GM12878 (cell line): ENCODE data around the gene CTXND1. TPM values are rescaled to one million over a fixed set of nuclear protein-coding genes. Genes with fewer than 3 reads are reported as not detected.

Experiments used
- ATAC-seq: fragments of 200-7000 bp; cut with Tn5 transposase; 3 replicates; pipeline ENCODE4 v1.9.1; 2020; ENCODE audit warnings: mild to moderate bottlenecking, moderate library complexity
- BruUV-seq: library from RNA; stranded (reverse); fragments of 400-500 nt; replicated peaks from 2 replicates; lab custom pipeline; 2021; lab: Mats Ljungman, UMichigan
- CTCF ChIA-PET: fragments of 300-600 bp; sonication (Branson Sonifier 250); formaldehyde crosslinking; extraction: SDS; loops from one replicate; lab custom pipeline; 2021; ENCODE audit warnings: inconsistent platforms; lab: Yijun Ruan, JAX
- POLR2A ChIA-PET: fragments of 350-600 bp; formaldehyde crosslinking; extraction: SDS; loops from one replicate; lab custom pipeline; 2021; ENCODE audit warnings: inconsistent platforms; lab: Charles Lee
- RAD21 ChIA-PET: fragments of 300-600 bp; sonication (Branson Sonifier 250); formaldehyde crosslinking; loops from one replicate; lab custom pipeline; 2023; ENCODE audit warnings: antibody characterized with exemption; ENCODE audit not compliant: unreplicated experiment; lab: Charles Lee
- SMC1A ChIA-PET: fragments of 300-600 bp; sonication (Branson Sonifier 250); formaldehyde crosslinking; loops from one replicate; lab custom pipeline; 2023; ENCODE audit not compliant: unreplicated experiment, uncharacterized antibody; lab: Charles Lee
- DNase-seq: peaks from one replicate; pipeline ENCODE4 v3.0.0-alpha.2; 2011; ENCODE audit warnings: low read depth, low spot score
- FAIRE-seq: peaks from 3 replicates; lab custom pipeline; 2011; peaks lifted over from hg19 to GRCh38; lab: Jason Lieb, UNC
- H2AFZ ChIP-seq: 2 replicates; pipeline ENCODE4 v1.6.0; 2011; ENCODE audit warnings: low read depth, low read length, control low read depth; ENCODE audit not compliant: control insufficient read depth
- H3K27ac ChIP-seq: 2 replicates; pipeline ENCODE4 v1.5.1; 2011; ENCODE audit warnings: control low read depth; ENCODE audit not compliant: control insufficient read depth, insufficient read depth
- H3K27me3 ChIP-seq, 2 experiments: replicated peaks in 1 of 2; 2 replicates each; pipeline versions ENCODE4 v1.6.0 to v1.6.1; 2011; ENCODE audit warnings: low read length in 1 of 2; ENCODE audit not compliant: control insufficient read depth in 2 of 2, insufficient read depth in 2 of 2
- H3K36me3 ChIP-seq, 2 experiments: 2 replicates each; pipeline ENCODE4 v1.5.1; 2011; ENCODE audit warnings: low read length in 1 of 2; ENCODE audit not compliant: control insufficient read depth in 2 of 2, insufficient read depth in 2 of 2
- H3K4me1 ChIP-seq: 2 replicates; pipeline ENCODE4 v1.6.1; 2011; ENCODE audit warnings: mild to moderate bottlenecking, low read length, moderate library complexity, mixed read lengths; ENCODE audit not compliant: control insufficient read depth, insufficient read depth
- H3K4me2 ChIP-seq: 2 replicates; pipeline ENCODE4 v1.6.0; 2011; ENCODE audit warnings: control low read depth; ENCODE audit not compliant: control insufficient read depth, insufficient read depth
- H3K4me3 ChIP-seq: fragments of 200-600 bp; sonication (generic); 2 replicates; pipeline ENCODE4 v1.5.1; 2016
- H3K79me2 ChIP-seq: 2 replicates; pipeline ENCODE4 v1.6.0; 2011; ENCODE audit warnings: low read length; ENCODE audit not compliant: control insufficient read depth, insufficient read depth
- H3K9ac ChIP-seq: 2 replicates; pipeline ENCODE4 v1.8.0; 2011; ENCODE audit warnings: low read length, control low read depth, mixed read lengths; ENCODE audit not compliant: control insufficient read depth, insufficient read depth
- H3K9me3 ChIP-seq: replicated peaks from 3 replicates; pipeline ENCODE4 v1.5.1; 2011; ENCODE audit warnings: mild to moderate bottlenecking, low read length; ENCODE audit not compliant: control insufficient read depth, insufficient read depth
- H4K20me1 ChIP-seq: 2 replicates; pipeline ENCODE4 v1.6.0; 2011; ENCODE audit not compliant: control insufficient read depth, insufficient read depth
- BHLHE40 ChIP-seq, 2 experiments: fragments of 450-650 bp in 1 of 2; IDR thresholded peaks; 2 replicates each; pipeline ENCODE4 v1.6.1; 2011 to 2017; ENCODE audit warnings: low read depth in 2 of 2, borderline replicate concordance in 1 of 2, improper control_type of control experiment in 1 of 2, low read length in 1 of 2, mild to moderate bottlenecking in 1 of 2
- HDGF ChIP-seq: fragments of 450-650 bp; IDR thresholded peaks from 2 replicates; pipeline ENCODE4 v1.6.1; 2016; ENCODE audit warnings: antibody characterized with exemption
- JUND ChIP-seq: IDR thresholded peaks from 2 replicates; pipeline ENCODE4 v1.6.1; 2012; ENCODE audit warnings: low read depth, mild to moderate bottlenecking, low read length, improper control_type of control experiment, moderate library complexity
- MYB ChIP-seq: fragments of 150-350 bp; IDR thresholded peaks from 2 replicates; pipeline ENCODE4 v1.6.1; 2014; ENCODE audit warnings: mild to moderate bottlenecking, low read depth, low read length, borderline replicate concordance
- RUNX3 ChIP-seq: IDR thresholded peaks from 2 replicates; pipeline ENCODE4 v1.6.1; 2012; ENCODE audit warnings: low read length, inconsistent platforms
- SIX5 ChIP-seq: IDR thresholded peaks from 2 replicates; pipeline ENCODE4 v1.6.1; 2011; ENCODE audit warnings: mild to moderate bottlenecking, low read depth, low read length, moderate library complexity; ENCODE audit not compliant: severe bottlenecking
- SMAD5 ChIP-seq: IDR thresholded peaks from 2 replicates; pipeline ENCODE4 v1.6.1; 2016; ENCODE audit warnings: antibody characterized with exemption, low read depth
- SP1 ChIP-seq: IDR thresholded peaks from one replicate; pipeline ENCODE4 v1.6.1; 2011; ENCODE audit warnings: low read depth, low read length
- STAT3 ChIP-seq: IDR thresholded peaks from 2 replicates; pipeline ENCODE4 v1.6.1; 2011; ENCODE audit warnings: low read depth, low read length, improper control_type of control experiment
- ZBED1 ChIP-seq: IDR thresholded peaks from 2 replicates; pipeline ENCODE4 v1.6.1; 2016; ENCODE audit warnings: borderline replicate concordance
- ZNF687 ChIP-seq: fragments of 450-650 bp; IDR thresholded peaks from 2 replicates; pipeline ENCODE4 v1.6.1; 2017; ENCODE audit warnings: mild to moderate bottlenecking, moderate library complexity
- WGBS: methylation state at CpG from one replicate; pipeline ENCODE4 v1.1.6; 2016; ENCODE audit warnings: low lambda C conversion rate; ENCODE audit not compliant: insufficient replicate concordance, insufficient coverage; ENCODE audit errors: missing lambda C conversion rate; 5-methylcytosine and 5-hydroxymethylcytosine counted together
- in situ Hi-C: fragments of 300-500 bp; cut with MboI; formaldehyde crosslinking; loops from 9 replicates; pipeline ENCODE4 v1.14.3; 2018; ENCODE audit warnings: mixed read lengths
- intact Hi-C: fragments of 100-400 bp; cut with micrococcal nuclease; formaldehyde crosslinking; loops from one replicate; pipeline ENCODE4 v1.14.2; 2022; ENCODE audit not compliant: unreplicated experiment
- polyA plus RNA-seq, 11 experiments: library from polyadenylated mRNA; depleted of rRNA in 4 of 11; unstranded in 6 of 11; stranded (reverse) in 5 of 11; fragments of >200 nt; fragmentation: Nextera tagmentation in 4 of 11; fragmentation: Illumina TruSeq in 1 of 11; extraction: Ambion mirVana in 4 of 11; extraction: Trizol in 1 of 11; gene quantifications; 1 replicate in 1 of 11; 2 replicates in 10 of 11; pipeline versions ENCODE4 v1.2.1 to v1.2.3, GENCODE V29; 2011 to 2016; ENCODE audit warnings: inconsistent platforms in 2 of 11, missing spikeins in 2 of 11, low read depth in 1 of 11
- total RNA-seq, 4 experiments: library from RNA; depleted of rRNA in 3 of 4; stranded (reverse); fragments of >200 nt in 3 of 4; fragmentation: Illumina TruSeq in 1 of 4; extraction: Trizol in 1 of 4; gene quantifications; 2 replicates each; pipeline versions ENCODE4 v1.2.1 to v1.2.3, GENCODE V29; 2013 to 2021
- TF ChIP-seq, protein P1 (sequence below): fragments of 450-650 bp; IDR thresholded peaks from 2 replicates; pipeline ENCODE4 v1.6.1; 2017; ENCODE audit warnings: mild to moderate bottlenecking, moderate library complexity
- TF ChIP-seq, protein P2 (sequence below): fragments of 150-350 bp; IDR thresholded peaks from 2 replicates; pipeline ENCODE4 v1.6.1; 2016; ENCODE audit warnings: low read depth, low read length

CTXND1 gene
- total and polyA plus RNA-seq, 10 of the 15 experiments (the other 5 are each of a cell fraction or from before 2014, with no cell fraction given) = under 0.01 to 0.03 (median 0.02) TPM; not detected in 7

DNA sequence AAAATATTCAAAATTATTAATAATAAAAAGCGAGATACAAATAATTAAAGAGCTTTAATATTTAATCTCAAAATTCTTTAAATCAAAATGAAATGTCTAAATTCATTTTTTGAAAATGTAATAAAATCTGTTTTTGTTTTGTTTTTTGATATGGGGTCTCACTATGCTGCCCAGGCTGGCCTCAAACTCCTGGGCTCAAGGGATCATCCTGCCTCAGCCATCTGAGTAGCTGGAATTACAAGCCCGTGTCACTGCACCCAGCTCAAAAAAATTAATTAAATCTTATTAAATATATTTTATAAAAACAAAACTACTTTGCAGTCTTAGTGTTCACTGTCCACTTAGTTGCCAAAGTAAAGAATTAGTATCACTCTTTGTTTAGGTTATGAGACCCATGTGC lies 60.8 kb downstream of the CTXND1 start:
- Histone ChIP-seq H3K4me3 (no peak overlapping the region), H3K27ac (no peak overlapping the region), H3K27me3 (no peaks in the 10 kb centered on the region), H3K4me2 (no peak overlapping the region), H3K36me3 (peaks cover 2% of the 10 kb centered on the region in 2 experiments; a peak in 3 of 4 replicates), H3K79me2 (no peaks in the 10 kb centered on the region), H2AFZ (no peak overlapping the region), H3K9ac (no peak overlapping the region), H4K20me1 (no peaks in the 10 kb centered on the region), H3K9me3 (no peaks in the 10 kb centered on the region), H3K4me1 (no peaks in the 10 kb centered on the region)
- RAD21 ChIA-PET = no interaction called here
- in situ Hi-C loops (no loop called here), intact Hi-C loops (no loop called here)
- SMC1A ChIA-PET = interaction anchor here (0.7 to 1.6 kb wide), 3 partner anchors 10 to 1064 kb away, joined by 3 to 4 read pairs (median 4); no protein-coding TSS in a partner anchor
- BruUV-seq = no TSS peak
- ATAC-seq (no peak), FAIRE-seq (no peak), DNase-seq (no peak)
- CTCF ChIA-PET = interaction anchor here (1.1 to 2.4 kb wide), 3 partner anchors 8 to 338 kb away, joined by 3 to 9 read pairs (median 3); no protein-coding TSS in a partner anchor
- 93% methylated on average over 2 of the region's 2 CpGs for WGBS
- POLR2A ChIA-PET = no interaction called here
- no peak for TF ChIP-seq HDGF
- no peak for TF ChIP-seq SMAD5
- TF ChIP-seq BHLHE40 (IDR thresholded peaks at IDR 0.05; ENCODE audit: borderline replicate concordance in 1 of 2, low read depth in 2 of 2, low read length in 1 of 2) = no peak
- TF ChIP-seq RUNX3 = no peak
- TF ChIP-seq ZNF687 = no peak
- TF ChIP-seq MYB = no peak
- no peak for TF ChIP-seq JUND
- no peak for TF ChIP-seq STAT3
- TF ChIP-seq SP1 = no peak
- TF ChIP-seq, protein P1, sequence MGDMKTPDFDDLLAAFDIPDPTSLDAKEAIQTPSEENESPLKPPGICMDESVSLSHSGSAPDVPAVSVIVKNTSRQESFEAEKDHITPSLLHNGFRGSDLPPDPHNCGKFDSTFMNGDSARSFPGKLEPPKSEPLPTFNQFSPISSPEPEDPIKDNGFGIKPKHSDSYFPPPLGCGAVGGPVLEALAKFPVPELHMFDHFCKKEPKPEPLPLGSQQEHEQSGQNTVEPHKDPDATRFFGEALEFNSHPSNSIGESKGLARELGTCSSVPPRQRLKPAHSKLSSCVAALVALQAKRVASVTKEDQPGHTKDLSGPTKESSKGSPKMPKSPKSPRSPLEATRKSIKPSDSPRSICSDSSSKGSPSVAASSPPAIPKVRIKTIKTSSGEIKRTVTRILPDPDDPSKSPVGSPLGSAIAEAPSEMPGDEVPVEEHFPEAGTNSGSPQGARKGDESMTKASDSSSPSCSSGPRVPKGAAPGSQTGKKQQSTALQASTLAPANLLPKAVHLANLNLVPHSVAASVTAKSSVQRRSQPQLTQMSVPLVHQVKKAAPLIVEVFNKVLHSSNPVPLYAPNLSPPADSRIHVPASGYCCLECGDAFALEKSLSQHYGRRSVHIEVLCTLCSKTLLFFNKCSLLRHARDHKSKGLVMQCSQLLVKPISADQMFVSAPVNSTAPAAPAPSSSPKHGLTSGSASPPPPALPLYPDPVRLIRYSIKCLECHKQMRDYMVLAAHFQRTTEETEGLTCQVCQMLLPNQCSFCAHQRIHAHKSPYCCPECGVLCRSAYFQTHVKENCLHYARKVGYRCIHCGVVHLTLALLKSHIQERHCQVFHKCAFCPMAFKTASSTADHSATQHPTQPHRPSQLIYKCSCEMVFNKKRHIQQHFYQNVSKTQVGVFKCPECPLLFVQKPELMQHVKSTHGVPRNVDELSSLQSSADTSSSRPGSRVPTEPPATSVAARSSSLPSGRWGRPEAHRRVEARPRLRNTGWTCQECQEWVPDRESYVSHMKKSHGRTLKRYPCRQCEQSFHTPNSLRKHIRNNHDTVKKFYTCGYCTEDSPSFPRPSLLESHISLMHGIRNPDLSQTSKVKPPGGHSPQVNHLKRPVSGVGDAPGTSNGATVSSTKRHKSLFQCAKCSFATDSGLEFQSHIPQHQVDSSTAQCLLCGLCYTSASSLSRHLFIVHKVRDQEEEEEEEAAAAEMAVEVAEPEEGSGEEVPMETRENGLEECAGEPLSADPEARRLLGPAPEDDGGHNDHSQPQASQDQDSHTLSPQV = no peak
- TF ChIP-seq ZBED1 = no peak
- TF ChIP-seq SIX5 = no peak
- TF ChIP-seq, protein P2, sequence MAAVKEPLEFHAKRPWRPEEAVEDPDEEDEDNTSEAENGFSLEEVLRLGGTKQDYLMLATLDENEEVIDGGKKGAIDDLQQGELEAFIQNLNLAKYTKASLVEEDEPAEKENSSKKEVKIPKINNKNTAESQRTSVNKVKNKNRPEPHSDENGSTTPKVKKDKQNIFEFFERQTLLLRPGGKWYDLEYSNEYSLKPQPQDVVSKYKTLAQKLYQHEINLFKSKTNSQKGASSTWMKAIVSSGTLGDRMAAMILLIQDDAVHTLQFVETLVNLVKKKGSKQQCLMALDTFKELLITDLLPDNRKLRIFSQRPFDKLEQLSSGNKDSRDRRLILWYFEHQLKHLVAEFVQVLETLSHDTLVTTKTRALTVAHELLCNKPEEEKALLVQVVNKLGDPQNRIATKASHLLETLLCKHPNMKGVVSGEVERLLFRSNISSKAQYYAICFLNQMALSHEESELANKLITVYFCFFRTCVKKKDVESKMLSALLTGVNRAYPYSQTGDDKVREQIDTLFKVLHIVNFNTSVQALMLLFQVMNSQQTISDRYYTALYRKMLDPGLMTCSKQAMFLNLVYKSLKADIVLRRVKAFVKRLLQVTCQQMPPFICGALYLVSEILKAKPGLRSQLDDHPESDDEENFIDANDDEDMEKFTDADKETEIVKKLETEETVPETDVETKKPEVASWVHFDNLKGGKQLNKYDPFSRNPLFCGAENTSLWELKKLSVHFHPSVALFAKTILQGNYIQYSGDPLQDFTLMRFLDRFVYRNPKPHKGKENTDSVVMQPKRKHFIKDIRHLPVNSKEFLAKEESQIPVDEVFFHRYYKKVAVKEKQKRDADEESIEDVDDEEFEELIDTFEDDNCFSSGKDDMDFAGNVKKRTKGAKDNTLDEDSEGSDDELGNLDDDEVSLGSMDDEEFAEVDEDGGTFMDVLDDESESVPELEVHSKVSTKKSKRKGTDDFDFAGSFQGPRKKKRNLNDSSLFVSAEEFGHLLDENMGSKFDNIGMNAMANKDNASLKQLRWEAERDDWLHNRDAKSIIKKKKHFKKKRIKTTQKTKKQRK = no peak
